Measurements from ENCODE around the gene CCDC148.

- TF ChIP-seq CTCF (conservative IDR thresholded peaks at IDR 0.05; ENCODE audit: low read depth in 2 of 2) = no peak
- no peak for TF ChIP-seq EZH2 (IDR thresholded peaks at IDR 0.05; ENCODE audit: low read depth, unreplicated experiment)
- TF ChIP-seq, protein P1, sequence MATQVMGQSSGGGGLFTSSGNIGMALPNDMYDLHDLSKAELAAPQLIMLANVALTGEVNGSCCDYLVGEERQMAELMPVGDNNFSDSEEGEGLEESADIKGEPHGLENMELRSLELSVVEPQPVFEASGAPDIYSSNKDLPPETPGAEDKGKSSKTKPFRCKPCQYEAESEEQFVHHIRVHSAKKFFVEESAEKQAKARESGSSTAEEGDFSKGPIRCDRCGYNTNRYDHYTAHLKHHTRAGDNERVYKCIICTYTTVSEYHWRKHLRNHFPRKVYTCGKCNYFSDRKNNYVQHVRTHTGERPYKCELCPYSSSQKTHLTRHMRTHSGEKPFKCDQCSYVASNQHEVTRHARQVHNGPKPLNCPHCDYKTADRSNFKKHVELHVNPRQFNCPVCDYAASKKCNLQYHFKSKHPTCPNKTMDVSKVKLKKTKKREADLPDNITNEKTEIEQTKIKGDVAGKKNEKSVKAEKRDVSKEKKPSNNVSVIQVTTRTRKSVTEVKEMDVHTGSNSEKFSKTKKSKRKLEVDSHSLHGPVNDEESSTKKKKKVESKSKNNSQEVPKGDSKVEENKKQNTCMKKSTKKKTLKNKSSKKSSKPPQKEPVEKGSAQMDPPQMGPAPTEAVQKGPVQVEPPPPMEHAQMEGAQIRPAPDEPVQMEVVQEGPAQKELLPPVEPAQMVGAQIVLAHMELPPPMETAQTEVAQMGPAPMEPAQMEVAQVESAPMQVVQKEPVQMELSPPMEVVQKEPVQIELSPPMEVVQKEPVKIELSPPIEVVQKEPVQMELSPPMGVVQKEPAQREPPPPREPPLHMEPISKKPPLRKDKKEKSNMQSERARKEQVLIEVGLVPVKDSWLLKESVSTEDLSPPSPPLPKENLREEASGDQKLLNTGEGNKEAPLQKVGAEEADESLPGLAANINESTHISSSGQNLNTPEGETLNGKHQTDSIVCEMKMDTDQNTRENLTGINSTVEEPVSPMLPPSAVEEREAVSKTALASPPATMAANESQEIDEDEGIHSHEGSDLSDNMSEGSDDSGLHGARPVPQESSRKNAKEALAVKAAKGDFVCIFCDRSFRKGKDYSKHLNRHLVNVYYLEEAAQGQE (IDR thresholded peaks at IDR 0.05; ENCODE audit: unreplicated experiment) = no peak
- no peak for TF ChIP-seq POLR2AphosphoS5 (IDR thresholded peaks at IDR 0.05; ENCODE audit: low read depth)
- TF ChIP-seq EZH2phosphoT487 (IDR thresholded peaks at IDR 0.05; ENCODE audit: unreplicated experiment) = no peak
- no peak for TF ChIP-seq CREB1 (CRISPR knock-in tag; IDR thresholded peaks at IDR 0.05; ENCODE audit: low read depth)
- no peak for TF ChIP-seq ZNF462 (CRISPR knock-in tag; IDR thresholded peaks at IDR 0.05)
- no peak for TF ChIP-seq ZNF114 (CRISPR knock-in tag; IDR thresholded peaks at IDR 0.05)
- no peak for TF ChIP-seq STAT1 (IDR thresholded peaks at IDR 0.05; ENCODE audit: unreplicated experiment)
- no peak for TF ChIP-seq NANOG (IDR thresholded peaks at IDR 0.05; ENCODE audit: borderline replicate concordance)
- TF ChIP-seq JUNB (IDR thresholded peaks at IDR 0.05; ENCODE audit: unreplicated experiment) = no peak
Observed at GRCh38 chr2:158405341-158405740, 51.2 kb downstream of the CCDC148 start.

All from GM23338 (cell line).